Gastrocnemius medialis (tissue), 4 donors: Measurements from ENCODE around the gene PRDM16. TPM values are rescaled to one million over a fixed set of nuclear protein-coding genes. Genes with fewer than 3 reads are reported as not detected.

ENCODE experiments used
- ATAC-seq, 2 donors: fragments of 150-250 bp; one replicate each; pipeline ENCODE4 v1.9.1; 2016
- DNase-seq, 2 donors: peaks; one replicate each; pipeline ENCODE4 v3.0.0-alpha.2; 2019
- H3K27ac ChIP-seq, 4 donors: fragments of 200-600 bp; sonication (generic); 1 replicate in 1 of 4; 2 replicates in 3 of 4; pipeline ENCODE4 v1.5.1; 2016 to 2018; ENCODE audit warnings: mild to moderate bottlenecking in 2 of 4, moderate library complexity in 1 of 4
- H3K27me3 ChIP-seq, 3 donors: fragments of 200-600 bp; sonication (generic) in 2 of 3; 1 replicate in 1 of 3; 2 replicates in 2 of 3; pipeline versions ENCODE4 v1.5.1 to v1.6.0; 2016 to 2019; ENCODE audit warnings: mild to moderate bottlenecking in 1 of 3, moderate library complexity in 1 of 3
- H3K36me3 ChIP-seq, 2 donors: fragments of 200-600 bp; sonication (generic) in 1 of 2; one replicate each; pipeline ENCODE4 v1.5.1; 2017 to 2018
- H3K4me1 ChIP-seq, 2 donors: fragments of 200-600 bp; sonication (generic) in 1 of 2; one replicate each; pipeline ENCODE4 v1.5.1; 2016 to 2017; ENCODE audit warnings: mild to moderate bottlenecking in 2 of 2
- H3K4me3 ChIP-seq, 4 donors: fragments of 200-600 bp; sonication (generic) in 3 of 4; 1 replicate in 1 of 4; 2 replicates in 3 of 4; pipeline ENCODE4 v1.5.1; 2016 to 2019; ENCODE audit warnings: mild to moderate bottlenecking in 2 of 4
- H3K9me3 ChIP-seq, 3 donors: fragments of 200-600 bp; sonication (generic) in 2 of 3; 1 replicate in 1 of 3; 2 replicates in 2 of 3; pipeline ENCODE4 v1.5.1; 2016 to 2019
- CTCF ChIP-seq, 5 experiments: fragments of 450-650 bp in 3 of 5; fragments of 200-600 bp in 2 of 5; sonication (generic) in 2 of 5; IDR thresholded peaks in 4 of 5; conservative IDR thresholded peaks in 1 of 5; 1 replicate in 4 of 5; 2 replicates in 1 of 5; pipeline ENCODE4 v1.5.1; 2016 to 2019; ENCODE audit warnings: antibody characterized with exemption in 5 of 5, mild to moderate bottlenecking in 3 of 5, moderate library complexity in 3 of 5
- POLR2A ChIP-seq, 2 donors: fragments of 450-650 bp; IDR thresholded peaks; one replicate each; pipeline ENCODE4 v1.6.1; 2017; ENCODE audit warnings: antibody characterized with exemption in 2 of 2, mild to moderate bottlenecking in 2 of 2, moderate library complexity in 2 of 2
- in situ Hi-C, 4 donors: fragments of 200-750 bp; cut with MboI; loops; one replicate each; pipeline versions ENCODE4 v1.15.0 to v1.8.0; 2017; ENCODE audit warnings: low sequenced_read_pairs in 4 of 4
- intact Hi-C: fragments of 100-400 bp; cut with DNase I; formaldehyde crosslinking; loops from one replicate; pipeline ENCODE4 v1.15.1; 2023; ENCODE audit warnings: low total_unique reads
- total RNA-seq, 4 donors: library from RNA; depleted of rRNA; stranded (reverse); fragments of >200 nt; gene quantifications; one replicate each; pipeline versions ENCODE4 v1.1.0 to v1.2.3, GENCODE V29; 2016

PRDM16 gene
- under 1 TPM; 0.03 to 0.19 (median 0.17) TPM for total RNA-seq

GRCh38 chr1:3068564-3069431, at the start of gene PRDM16:
PRDM16 (plus strand) TSS chr1:3069203; CDS start chr1:3069260, 57 bp downstream.
- Histone ChIP-seq H3K27ac (peak within 1 kb of the TSS in 1 of 4 donors; percentile 43), H3K4me1 (peaks cover 2 to 11% of the 10 kb centered on the region in 2 donors), H3K36me3 (no peaks in the 10 kb centered on the region), H3K9me3 (no peaks in the 10 kb centered on the region), H3K27me3 (peaks cover 78 to 88% (median 80%) of the 10 kb centered on the region in 3 donors), H3K4me3 (peak within 1 kb of the TSS; percentile 49 to 63 (median 59))
- TF ChIP-seq POLR2A (IDR thresholded peaks at IDR 0.05) = no peak
- no peak for TF ChIP-seq CTCF (IDR thresholded peaks at IDR 0.05 in 4 of 5, conservative IDR thresholded peaks at IDR 0.05 in 1 of 5)
- DNase-seq = no peak
- intact Hi-C loops (loop anchor here (1.0 kb wide), 1 partner anchor 216 kb away; no protein-coding TSS in a partner anchor), in situ Hi-C loops (no loop called here)
- ATAC-seq = no peak

GRCh38 chr1:3019516-3020051, 49.4 kb upstream of the PRDM16 start:
- Histone ChIP-seq H3K27ac (no peak overlapping the region), H3K27me3 (peaks cover 5 to 17% (median 9%) of the 10 kb centered on the region in 3 donors), H3K4me3 (no peak overlapping the region), H3K4me1 (no peaks in the 10 kb centered on the region), H3K9me3 (no peaks in the 10 kb centered on the region), H3K36me3 (no peaks in the 10 kb centered on the region)
- ATAC-seq = no peak
- intact Hi-C loops (no loop called here), in situ Hi-C loops (loop anchor here in 3 of 4 donors (25.0 kb wide), 3 partner anchors 268 to 393 kb away; no protein-coding TSS in a partner anchor)
- no peak for DNase-seq
- no peak for TF ChIP-seq POLR2A (IDR thresholded peaks at IDR 0.05)
- TF ChIP-seq CTCF (IDR thresholded peaks at IDR 0.05 in 4 of 5, conservative IDR thresholded peaks at IDR 0.05 in 1 of 5) = no peak

- intact Hi-C loops = no loop called here
- Histone ChIP-seq H3K27me3 (peaks cover 3 to 12% (median 5%) of the 10 kb centered on the region in 3 donors), H3K27ac (no peak overlapping the region)
Measured at GRCh38 chr1:3020263-3020909, 48.6 kb upstream of the PRDM16 start.

More at GRCh38 chr1:3020263-3020909, 48.6 kb upstream of the PRDM16 start:
- Histone ChIP-seq H3K36me3 (no peaks in the 10 kb centered on the region), H3K4me3 (no peak overlapping the region), H3K9me3 (no peaks in the 10 kb centered on the region), H3K4me1 (no peaks in the 10 kb centered on the region)
- in situ Hi-C loops = loop anchor here in 3 of 4 donors (25.0 kb wide), 3 partner anchors 267 to 392 kb away; no protein-coding TSS in a partner anchor
- no peak for TF ChIP-seq CTCF (IDR thresholded peaks at IDR 0.05 in 4 of 5, conservative IDR thresholded peaks at IDR 0.05 in 1 of 5)
- TF ChIP-seq POLR2A (IDR thresholded peaks at IDR 0.05) = no peak
- no peak for DNase-seq
- no peak for ATAC-seq
